Activated CD4-positive, alpha-beta T cell treated with anti-CD3 and anti-CD28 coated beads, Interleukin-2, Interleukin-4, amounts not matched to agents 100 ng/mL and 50 ng/mL, durations not matched to agents 16 hours and 8 hours (primary cell): ENCODE data around the gene SRSF5.
"Not testable (repeated sequence)": the region's sequence is repeated elsewhere in the genome, so short reads cannot be mapped to it uniquely, and the experiment has no call there.

Experiments
- DNase-seq: peaks from one replicate; pipeline ENCODE4 v3.0.0-alpha.2; 2020; ENCODE audit warnings: low spot score

The SRSF5 gene

GRCh38 chr14:69808919-69809808 is 42.2 kb downstream of the SRSF5 start:
- DNase-seq = no peak

DNA sequence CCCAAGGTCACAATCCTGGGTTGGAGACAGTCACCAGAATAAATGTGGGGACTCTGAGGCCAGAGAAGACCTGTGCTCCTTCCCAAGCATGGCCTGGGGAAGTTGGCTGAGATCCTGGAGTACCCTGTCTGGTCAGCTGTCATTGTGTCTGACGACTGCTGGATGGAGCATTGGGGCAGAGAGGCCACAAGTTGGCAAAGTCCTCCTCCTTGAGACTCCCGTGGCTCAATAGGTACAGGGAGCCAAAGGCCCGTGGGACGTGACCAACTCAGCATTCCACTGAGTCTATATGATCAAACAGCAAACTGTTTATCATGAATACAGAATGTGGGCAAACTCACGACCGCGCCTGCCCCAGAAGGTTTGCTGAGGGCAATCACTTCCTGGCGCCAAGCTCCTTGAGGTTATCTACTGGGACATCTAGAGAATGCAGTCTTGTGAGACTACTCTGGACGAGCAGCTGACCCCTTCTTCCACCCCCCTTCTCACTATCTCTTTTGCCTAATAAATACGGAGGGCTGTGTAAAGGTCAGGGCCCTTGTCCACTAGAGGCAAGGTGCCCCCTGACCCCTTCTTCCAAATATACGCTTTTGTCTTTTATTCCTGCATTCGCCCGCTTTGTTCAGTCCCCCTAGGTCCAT is 44.4 kb downstream of the SRSF5 start:
- no peak for DNase-seq

GRCh38 chr14:69811868-69812252 is 44.9 kb downstream of the SRSF5 start:
- no peak for DNase-seq

GRCh38 chr14:69812711-69813110 is 45.8 kb downstream of the SRSF5 start:
- no peak for DNase-seq

- not testable (repeated sequence) for DNase-seq
Measured at GRCh38 chr14:69813346-69813745, 46.4 kb downstream of the SRSF5 start.

DNA sequence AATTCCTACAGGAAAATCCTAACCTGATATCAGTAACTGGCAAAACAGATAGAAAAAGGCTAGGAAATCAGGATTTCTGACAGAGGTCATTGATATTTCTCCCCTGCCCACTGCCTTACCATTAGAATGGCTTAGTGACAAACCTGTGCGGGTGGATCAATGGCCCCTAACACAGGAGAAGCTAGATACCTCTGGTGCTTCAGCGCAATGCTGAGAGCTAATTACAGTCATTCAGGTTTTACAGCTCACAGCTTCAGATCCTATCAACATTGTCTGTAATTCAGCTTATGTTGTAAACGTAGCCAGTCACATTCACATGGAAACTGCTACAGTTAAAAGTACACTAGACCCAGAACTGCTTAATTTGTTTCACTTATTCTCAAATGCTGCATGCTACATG is 47.5 kb downstream of the SRSF5 start:
- DNase-seq = no peak

DNA sequence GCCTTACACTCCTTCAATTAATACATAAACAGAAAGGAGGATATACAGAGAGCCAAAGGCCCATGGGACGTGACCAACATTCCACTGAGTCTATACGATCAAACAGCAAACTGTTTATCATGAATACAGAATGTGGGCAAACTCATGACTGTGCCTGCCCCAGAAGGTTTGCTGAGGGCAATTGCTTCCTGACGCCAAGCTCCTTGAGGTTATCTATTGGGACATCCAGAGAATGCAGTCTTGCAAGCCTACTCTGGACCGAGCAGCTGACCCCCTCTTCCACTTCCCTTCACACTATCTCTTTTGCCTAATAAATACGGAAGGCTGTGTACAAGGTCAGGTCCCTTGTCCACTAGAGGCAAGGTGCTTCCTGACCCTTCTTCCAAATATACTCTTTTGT is 48.6 kb downstream of the SRSF5 start:
- DNase-seq = no peak

DNA sequence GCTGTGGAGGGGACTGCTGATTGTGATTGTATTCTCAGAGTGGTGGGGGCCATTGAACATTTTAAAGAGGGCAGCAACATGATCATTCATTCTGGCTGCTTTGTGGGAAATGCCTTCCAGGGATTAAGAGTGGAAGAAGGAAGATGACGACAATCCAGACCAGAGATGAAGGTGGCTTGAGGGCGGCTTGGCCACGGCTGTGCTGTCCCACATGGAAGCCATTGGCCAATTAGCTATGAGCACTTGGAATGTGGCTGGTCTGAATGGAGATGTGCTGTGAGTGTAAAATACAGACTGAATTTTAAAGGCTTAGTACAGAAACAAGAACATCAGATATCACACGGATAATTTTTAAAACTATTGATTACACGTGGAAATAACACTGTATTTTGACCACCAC is 49.3 kb downstream of the SRSF5 start:
- no peak for DNase-seq

DNA sequence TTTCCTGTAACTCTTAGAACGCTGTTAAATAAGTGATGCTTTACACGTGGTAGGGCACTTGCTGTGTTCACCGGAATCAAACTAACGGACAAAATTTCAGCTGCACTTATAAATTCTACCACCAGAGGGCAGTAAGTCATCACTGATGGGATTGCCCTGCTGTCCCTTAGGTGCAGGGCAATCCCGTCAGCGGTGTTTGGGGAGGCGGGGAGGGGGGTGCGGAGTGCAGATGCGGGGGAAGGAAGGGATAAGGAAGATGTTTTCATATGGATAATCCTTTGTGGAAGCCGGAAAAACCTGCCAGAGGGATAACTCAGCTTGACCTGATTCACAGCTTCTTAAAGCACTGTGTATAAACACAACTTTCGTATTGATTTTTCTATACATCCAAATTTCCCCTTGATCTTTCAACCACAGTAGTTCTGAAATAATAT is 51.8 kb downstream of the SRSF5 start:
- peak; percentile 82 for DNase-seq

DNA sequence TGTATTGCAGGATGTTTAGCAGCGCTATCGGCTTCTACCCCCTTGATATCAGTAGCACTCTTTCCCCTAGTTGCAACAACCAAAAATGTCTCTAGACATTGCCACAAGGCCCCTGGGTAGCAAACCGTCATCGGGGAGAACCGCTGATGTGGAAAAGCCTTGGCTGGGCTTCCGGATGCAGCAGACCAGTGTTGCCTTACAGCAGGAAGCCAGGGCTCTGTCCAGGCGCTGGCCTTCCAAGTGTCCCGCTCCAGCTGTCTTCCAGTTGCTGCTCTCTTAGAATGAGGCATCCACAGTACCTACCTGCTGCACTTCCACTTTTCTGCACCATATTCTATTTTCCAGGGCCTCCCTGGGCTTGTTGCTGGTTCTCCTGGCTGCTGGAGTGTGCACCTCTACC is 52.7 kb downstream of the SRSF5 start:
- no peak for DNase-seq

DNA sequence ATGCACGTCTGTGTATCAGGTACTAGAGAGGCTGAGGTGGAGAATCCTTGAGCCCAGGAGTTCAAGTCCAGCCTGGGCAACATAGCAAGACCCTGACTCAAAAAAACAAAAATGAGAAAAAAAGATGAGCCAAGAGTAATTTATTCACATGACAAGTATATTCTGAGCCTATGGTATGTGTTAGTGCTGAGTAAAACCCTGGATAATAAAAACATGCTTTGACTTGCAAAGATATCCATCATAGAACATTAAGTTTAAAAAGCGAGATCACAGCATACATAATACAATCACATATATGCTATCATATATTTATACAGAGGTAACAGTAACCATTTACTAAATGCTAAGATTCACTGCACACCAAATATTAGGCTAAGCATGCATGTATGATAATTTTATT is 54.0 kb downstream of the SRSF5 start:
- no peak for DNase-seq
